ENCODE data around the gene MAP4.

DNA sequence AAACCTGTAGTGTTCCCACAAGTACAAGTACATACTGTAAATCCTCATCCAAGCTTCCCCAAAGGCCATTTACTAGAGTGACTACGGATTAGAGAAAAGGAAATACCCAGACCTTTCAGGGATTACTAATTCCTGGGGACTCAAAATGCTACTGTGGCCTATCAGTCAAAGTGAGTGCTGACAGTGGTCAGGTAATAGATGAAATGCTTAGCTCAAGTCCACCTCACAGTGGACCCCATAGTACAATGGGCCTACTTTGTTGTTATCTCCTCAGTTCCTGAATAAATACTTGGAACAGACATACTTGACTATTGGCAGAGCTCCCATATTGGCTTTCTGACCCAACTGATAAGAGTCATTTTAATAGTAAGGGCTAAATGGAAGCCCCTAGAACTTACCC lies 61.6 kb downstream of the MAP4 start:
- TF ChIP-seq, protein P1, sequence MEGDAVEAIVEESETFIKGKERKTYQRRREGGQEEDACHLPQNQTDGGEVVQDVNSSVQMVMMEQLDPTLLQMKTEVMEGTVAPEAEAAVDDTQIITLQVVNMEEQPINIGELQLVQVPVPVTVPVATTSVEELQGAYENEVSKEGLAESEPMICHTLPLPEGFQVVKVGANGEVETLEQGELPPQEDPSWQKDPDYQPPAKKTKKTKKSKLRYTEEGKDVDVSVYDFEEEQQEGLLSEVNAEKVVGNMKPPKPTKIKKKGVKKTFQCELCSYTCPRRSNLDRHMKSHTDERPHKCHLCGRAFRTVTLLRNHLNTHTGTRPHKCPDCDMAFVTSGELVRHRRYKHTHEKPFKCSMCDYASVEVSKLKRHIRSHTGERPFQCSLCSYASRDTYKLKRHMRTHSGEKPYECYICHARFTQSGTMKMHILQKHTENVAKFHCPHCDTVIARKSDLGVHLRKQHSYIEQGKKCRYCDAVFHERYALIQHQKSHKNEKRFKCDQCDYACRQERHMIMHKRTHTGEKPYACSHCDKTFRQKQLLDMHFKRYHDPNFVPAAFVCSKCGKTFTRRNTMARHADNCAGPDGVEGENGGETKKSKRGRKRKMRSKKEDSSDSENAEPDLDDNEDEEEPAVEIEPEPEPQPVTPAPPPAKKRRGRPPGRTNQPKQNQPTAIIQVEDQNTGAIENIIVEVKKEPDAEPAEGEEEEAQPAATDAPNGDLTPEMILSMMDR (IDR thresholded peaks at IDR 0.05 in 8 of 11, conservative IDR thresholded peaks at IDR 0.05 in 3 of 11) = no peak
- TF ChIP-seq POLR2A (IDR thresholded peaks at IDR 0.05) = no peak
